HG03095 (cell line): ENCODE results near the gene LLPH.

ENCODE experiments used
- ATAC-seq: cut with Tn5 transposase; IDR thresholded peaks from one replicate; pipeline ENCODE4 v1.9.1; 2021; ENCODE audit warnings: moderate library complexity; ENCODE audit not compliant: unreplicated experiment

The LLPH gene

GRCh38 chr12:66103016-66103913, 27.3 kb downstream of the LLPH start:
- no peak for ATAC-seq

DNA sequence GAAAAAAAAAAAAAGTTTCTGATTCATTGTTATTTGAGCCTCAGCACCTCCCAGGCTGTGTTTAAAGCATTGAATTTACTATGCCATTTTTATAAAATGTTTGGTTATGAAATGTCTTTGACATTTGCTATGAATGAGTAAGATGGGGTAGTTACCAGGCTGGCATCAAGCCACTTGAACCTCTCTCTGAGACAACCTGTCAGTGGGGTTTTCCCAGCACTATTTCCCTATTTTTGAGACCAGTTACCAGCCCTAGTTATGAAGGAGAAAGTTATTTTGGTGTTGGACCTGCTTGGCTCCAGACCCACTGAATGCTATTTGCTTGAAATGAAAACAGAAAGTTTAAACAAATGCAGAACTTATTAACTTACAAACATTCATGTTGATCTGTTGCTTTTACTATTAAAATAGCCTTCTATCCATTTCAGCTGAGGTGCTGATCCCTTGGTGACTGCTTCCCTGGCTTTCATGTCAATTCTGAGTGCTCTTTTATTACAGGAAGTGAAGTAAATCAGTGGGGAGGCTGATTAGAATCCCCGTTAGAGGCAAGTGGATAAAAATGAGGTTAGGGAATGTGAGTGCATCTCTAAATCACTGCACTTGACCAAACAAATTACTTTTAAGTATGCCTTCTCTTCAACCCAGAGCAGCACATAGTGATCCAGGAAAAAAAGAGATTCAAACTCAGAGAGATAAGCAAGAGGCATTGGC, 37.8 kb downstream of the LLPH start:
- no peak for ATAC-seq

DNA sequence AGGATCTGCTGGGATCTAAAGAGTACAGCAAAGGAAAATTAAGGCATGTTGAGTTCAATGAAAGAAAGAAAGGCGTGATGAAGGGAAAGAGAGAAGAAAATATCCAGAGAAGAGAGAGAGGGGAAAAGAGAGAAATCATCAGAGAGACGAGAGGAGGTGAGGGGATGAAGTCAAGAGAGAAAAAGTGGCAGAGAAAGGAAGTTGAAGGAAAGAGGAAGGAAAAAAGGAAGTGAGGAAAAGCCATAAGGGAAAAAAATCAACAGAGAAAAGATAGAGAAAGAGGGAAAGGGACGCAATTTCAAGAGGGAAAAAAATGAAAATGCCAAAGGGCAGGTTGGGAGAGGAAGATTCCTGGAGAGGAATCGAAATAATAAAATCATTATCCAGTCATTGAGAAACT, 40.4 kb downstream of the LLPH start:
- no peak for ATAC-seq

DNA sequence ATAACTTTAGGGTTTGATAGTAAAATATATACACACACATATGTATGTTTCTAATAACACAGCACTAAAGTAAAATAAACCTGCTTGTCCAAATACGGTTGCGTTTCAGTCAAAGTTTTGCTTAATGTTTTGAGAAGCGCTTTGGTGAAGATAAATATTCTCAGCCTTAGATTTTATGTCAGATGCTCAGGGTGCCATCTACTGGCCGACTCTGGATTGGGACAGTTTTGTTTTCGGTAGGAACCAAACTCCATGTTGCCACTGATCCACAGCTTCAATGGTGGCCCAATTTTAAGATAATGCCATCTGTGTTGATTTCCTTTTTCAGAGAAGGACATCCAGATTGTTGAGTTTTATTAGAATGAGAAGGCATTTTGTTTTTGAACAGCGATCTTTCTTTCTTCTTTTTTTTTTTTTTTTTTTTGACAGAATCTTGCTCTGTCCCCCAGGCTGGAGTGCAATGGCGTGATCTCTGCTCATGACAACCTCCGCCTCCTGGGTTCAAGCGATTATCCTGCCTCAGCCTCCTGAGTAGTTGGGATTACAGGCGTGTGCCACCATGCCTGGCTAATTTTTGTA, 43.1 kb downstream of the LLPH start:
- peak; percentile 63 for ATAC-seq

GRCh38 chr12:66085998-66086397, 44.6 kb downstream of the LLPH start:
- ATAC-seq = no peak

DNA sequence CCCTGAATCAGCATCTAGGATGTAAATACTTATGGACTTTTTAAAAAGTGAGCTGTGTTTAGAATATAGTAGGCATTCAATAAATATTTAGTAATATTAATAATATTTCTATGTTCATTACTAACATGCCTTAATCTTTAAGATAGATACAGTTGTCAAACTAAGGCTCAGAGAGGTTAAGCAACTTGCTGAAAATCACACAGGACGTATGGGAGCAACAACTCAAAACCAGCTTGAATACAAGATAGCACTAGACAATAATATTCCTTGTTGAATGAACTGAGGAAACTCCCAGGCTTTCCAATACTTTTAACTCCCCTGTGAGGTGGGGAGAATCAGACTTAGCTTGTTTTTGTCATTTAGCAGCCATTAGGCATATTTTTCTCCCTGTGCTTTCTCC, 45.3 kb downstream of the LLPH start:
- ATAC-seq = no peak

DNA sequence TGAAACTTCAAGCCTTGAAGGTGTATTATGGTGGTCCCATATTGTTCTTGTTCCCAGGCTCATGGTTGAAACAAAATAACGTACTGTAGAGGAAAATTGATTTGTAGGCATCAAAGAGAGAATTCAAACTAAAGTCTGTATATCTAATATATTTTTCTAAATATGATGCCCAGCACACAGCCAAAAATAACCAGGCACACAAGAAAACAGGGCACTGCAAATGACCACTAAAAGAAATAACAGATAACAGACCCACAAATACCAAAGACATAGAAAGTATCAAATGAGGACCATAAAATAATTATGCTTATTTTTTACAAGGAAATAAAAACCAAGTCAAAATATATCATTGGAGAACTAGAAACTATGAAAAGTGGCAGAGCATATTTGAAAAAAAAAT, 46.8 kb downstream of the LLPH start:
- ATAC-seq = no peak

DNA sequence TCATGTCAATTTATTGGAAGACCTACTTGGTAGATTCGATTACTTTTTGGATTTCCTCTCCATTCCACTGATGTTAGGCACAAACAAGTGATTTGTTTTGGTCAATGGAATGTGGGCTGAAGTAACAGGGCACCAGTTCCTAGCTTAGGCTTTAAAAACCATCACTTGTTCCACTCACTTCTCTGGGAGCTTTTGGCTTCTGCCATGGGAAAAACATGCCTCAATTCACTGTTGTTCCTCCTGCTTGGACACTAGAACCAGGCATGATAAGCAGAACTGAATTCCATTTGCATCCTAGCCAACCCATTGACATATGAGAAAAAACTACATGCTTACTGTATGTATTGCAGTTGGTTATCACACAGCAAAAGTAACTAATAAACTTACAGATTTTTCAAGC, 47.8 kb downstream of the LLPH start:
- ATAC-seq = no peak

DNA sequence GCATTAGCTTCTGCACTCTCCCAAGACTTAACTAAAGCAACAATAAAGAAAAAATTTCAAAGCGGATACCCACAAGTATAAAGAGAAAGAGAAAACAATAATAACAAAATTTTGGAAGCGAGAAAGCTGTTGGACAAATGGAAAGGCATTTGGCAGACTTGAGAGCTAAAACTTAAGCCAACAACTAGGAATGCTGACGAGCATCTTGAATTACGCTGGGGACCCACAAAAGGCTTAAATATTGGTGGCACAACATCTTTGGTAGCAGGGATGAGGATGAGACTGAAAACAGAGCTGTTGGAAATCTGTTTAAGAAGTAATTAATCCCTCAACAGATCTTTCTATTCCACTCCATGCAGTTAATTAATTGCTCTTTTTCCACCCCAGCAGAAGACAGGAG, 49.8 kb downstream of the LLPH start:
- no peak for ATAC-seq

- ATAC-seq = no peak
Observed at GRCh38 chr12:66077542-66077941, 53.0 kb downstream of the LLPH start.

GRCh38 chr12:66074561-66074960, 56.0 kb downstream of the LLPH start:
- no peak for ATAC-seq

DNA sequence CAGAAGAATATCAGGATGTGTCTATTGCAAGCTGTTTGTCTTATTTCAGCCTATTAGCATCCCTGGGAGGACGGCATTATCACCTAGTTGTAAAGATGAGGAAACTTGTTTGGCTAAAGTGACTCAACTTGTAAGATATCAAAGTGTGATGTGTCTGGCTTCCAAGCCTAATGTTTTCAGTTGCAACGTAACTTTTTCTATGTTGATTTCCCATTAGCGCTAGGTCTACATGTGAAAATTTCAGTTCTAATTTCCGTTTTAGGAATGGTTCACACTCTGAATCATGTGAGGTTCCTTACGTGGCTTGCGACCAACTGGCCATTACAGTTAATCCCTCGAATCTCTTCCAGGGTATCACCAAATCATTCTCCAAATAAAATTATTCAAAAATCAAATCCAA, 58.0 kb downstream of the LLPH start:
- peak; percentile 52 for ATAC-seq

DNA sequence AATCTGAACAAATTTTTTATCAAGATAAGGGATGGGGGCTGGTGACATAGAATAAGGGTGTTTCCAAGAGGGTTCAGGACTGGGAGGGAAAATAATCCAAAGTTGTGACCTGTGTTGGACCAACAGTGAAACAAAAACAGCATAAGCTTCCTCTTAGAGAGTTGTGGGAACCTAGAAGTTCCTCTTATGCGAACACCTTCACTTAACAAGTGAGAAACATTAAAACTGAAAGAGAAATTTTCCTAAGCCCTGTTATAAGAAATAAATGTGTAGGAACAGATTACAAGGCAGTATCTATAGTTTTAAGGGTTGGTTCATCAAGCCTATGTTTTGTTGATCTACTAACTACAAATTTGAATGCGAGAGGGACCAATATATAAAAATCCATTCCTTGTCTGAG, 58.4 kb downstream of the LLPH start:
- ATAC-seq = peak; percentile 76

GRCh38 chr12:66071549-66071948, 59.0 kb downstream of the LLPH start:
- no peak for ATAC-seq

- ATAC-seq = no peak
Observed at GRCh38 chr12:66070378-66071120, 60.0 kb downstream of the LLPH start.

- peak; percentile 25 for ATAC-seq
Observed at GRCh38 chr12:66066929-66067523, 63.5 kb downstream of the LLPH start.
